GM23338 (cell line): ENCODE data around the gene SYPL1. TPM values are rescaled to one million over a fixed set of nuclear protein-coding genes. Genes with fewer than 3 reads are reported as not detected.

Experiments
- ATAC-seq: fragments of 200-7000 bp; cut with Tn5 transposase; 3 replicates; pipeline ENCODE4 v1.9.1; 2020
- DNase-seq: peaks from one replicate; pipeline ENCODE4 v3.0.0-alpha.2; 2015; ENCODE audit warnings: low spot score
- H2AFZ ChIP-seq: fragments of 200-600 bp; sonication (generic); 2 replicates; pipeline ENCODE4 v1.8.0; 2016; ENCODE audit warnings: antibody characterized with exemption, mild to moderate bottlenecking, moderate library complexity
- H3F3A ChIP-seq: fragments of 200-600 bp; sonication (generic); replicated peaks from 2 replicates; pipeline ENCODE4 v1.8.0; 2017; ENCODE audit warnings: antibody characterized with exemption, mixed run types, low read depth
- H3K27ac ChIP-seq: fragments of 200-600 bp; sonication (generic); 2 replicates; pipeline ENCODE4 v1.6.1; 2016; ENCODE audit warnings: low read depth
- H3K27me3 ChIP-seq: fragments of 200-600 bp; sonication (generic); 2 replicates; pipeline ENCODE4 v1.8.0; 2016; ENCODE audit warnings: mild to moderate bottlenecking, mixed run types, moderate library complexity; ENCODE audit not compliant: insufficient read depth
- H3K36me3 ChIP-seq: fragments of 200-600 bp; sonication (generic); 2 replicates; pipeline ENCODE4 v1.8.0; 2016; ENCODE audit warnings: mild to moderate bottlenecking; ENCODE audit not compliant: insufficient read depth
- H3K4me1 ChIP-seq: fragments of 200-600 bp; sonication (generic); 2 replicates; pipeline ENCODE4 v1.8.0; 2016; ENCODE audit warnings: mild to moderate bottlenecking, moderate library complexity; ENCODE audit not compliant: insufficient read depth
- H3K4me2 ChIP-seq: fragments of 200-600 bp; sonication (generic); 2 replicates; pipeline ENCODE4 v1.7.1; 2017; ENCODE audit warnings: mixed run types
- H3K4me3 ChIP-seq: fragments of 200-600 bp; sonication (generic); 2 replicates; pipeline ENCODE4 v1.6.1; 2016; ENCODE audit warnings: mixed run types
- H3K79me2 ChIP-seq: fragments of 200-600 bp; sonication (generic); replicated peaks from 2 replicates; pipeline ENCODE4 v1.8.0; 2017; ENCODE audit warnings: mild to moderate bottlenecking; ENCODE audit not compliant: insufficient read depth
- H3K9me2 ChIP-seq: fragments of 200-600 bp; sonication (generic); 2 replicates; pipeline ENCODE4 v1.8.0; 2017; ENCODE audit not compliant: insufficient read depth
- H4K20me1 ChIP-seq: fragments of 200-600 bp; sonication (generic); replicated peaks from 2 replicates; pipeline ENCODE4 v1.8.0; 2017; ENCODE audit warnings: mild to moderate bottlenecking; ENCODE audit not compliant: insufficient read depth
- H3K27ac Mint-ChIP-seq: 2 replicates; pipeline ENCODE4 v1.8.0; 2020; ENCODE audit warnings: inconsistent platforms, mild to moderate bottlenecking, moderate library complexity, mixed read lengths
- H3K27me3 Mint-ChIP-seq: 3 replicates; pipeline ENCODE4 v1.8.0; 2022; ENCODE audit warnings: low read depth, mild to moderate bottlenecking, moderate library complexity, mixed read lengths, inconsistent platforms; ENCODE audit not compliant: insufficient read depth, poor library complexity
- H3K36me3 Mint-ChIP-seq: 3 replicates; pipeline ENCODE4 v1.8.0; 2021; ENCODE audit warnings: low read depth, mild to moderate bottlenecking, inconsistent platforms, moderate library complexity, mixed read lengths
- H3K4me1 Mint-ChIP-seq: 3 replicates; pipeline ENCODE4 v1.8.0; 2020; ENCODE audit warnings: mild to moderate bottlenecking, inconsistent platforms, mixed read lengths
- H3K4me3 Mint-ChIP-seq: 3 replicates; pipeline ENCODE4 v1.8.0; 2021; ENCODE audit warnings: moderate library complexity, mild to moderate bottlenecking, inconsistent platforms, mixed read lengths
- H3K9me3 Mint-ChIP-seq: 3 replicates; pipeline ENCODE4 v1.8.0; 2020; ENCODE audit warnings: moderate library complexity, mild to moderate bottlenecking, inconsistent platforms, mixed read lengths
- CREB1 ChIP-seq: fragments of 250-450 bp; sonication (Bioruptor Pico); IDR thresholded peaks from 2 replicates; pipeline ENCODE4 v1.5.0; 2020; ENCODE audit warnings: low read depth, mild to moderate bottlenecking, moderate library complexity
- EZH2 ChIP-seq: fragments of 200-600 bp; sonication (generic); IDR thresholded peaks from one replicate; pipeline ENCODE4 v1.8.0; 2017; ENCODE audit warnings: antibody characterized with exemption, mild to moderate bottlenecking, low read depth; ENCODE audit not compliant: unreplicated experiment
- JUNB ChIP-seq: IDR thresholded peaks from one replicate; pipeline ENCODE4 v1.6.1; 2016; ENCODE audit warnings: antibody characterized with exemption; ENCODE audit not compliant: unreplicated experiment
- NANOG ChIP-seq: IDR thresholded peaks from 2 replicates; pipeline ENCODE4 v1.6.1; 2016; ENCODE audit warnings: antibody characterized with exemption, borderline replicate concordance
- REST ChIP-seq: IDR thresholded peaks from one replicate; pipeline ENCODE4 v1.6.1; 2018; ENCODE audit warnings: antibody characterized with exemption; ENCODE audit not compliant: unreplicated experiment
- STAT1 ChIP-seq: IDR thresholded peaks from one replicate; pipeline ENCODE4 v1.6.1; 2016; ENCODE audit warnings: antibody characterized with exemption; ENCODE audit not compliant: unreplicated experiment
- ZNF114 ChIP-seq: fragments of 250-450 bp; sonication (Bioruptor Pico); IDR thresholded peaks from 2 replicates; pipeline ENCODE4 v1.5.0; 2020; ENCODE audit warnings: mild to moderate bottlenecking, moderate library complexity
- ZNF331 ChIP-seq: fragments of 250-450 bp; sonication (Bioruptor Pico); IDR thresholded peaks from 2 replicates; pipeline ENCODE4 v1.5.0; 2020; ENCODE audit warnings: low read depth, mild to moderate bottlenecking, moderate library complexity
- polyA plus RNA-seq: library from polyadenylated mRNA; unstranded; fragments of >200 nt; fragmentation: Nextera tagmentation; extraction: Ambion mirVana; gene quantifications from 2 replicates; pipeline ENCODE4 v1.2.1, GENCODE V29; 2016
- total RNA-seq: library from RNA; depleted of rRNA; stranded (reverse); fragments of >200 nt; shearing (Covaris generic); gene quantifications from 2 replicates; pipeline ENCODE4 v1.2.3, GENCODE V29; 2014
- TF ChIP-seq, protein P1 (sequence below): fragments of 250-450 bp; sonication (Bioruptor Pico); IDR thresholded peaks from 2 replicates; pipeline ENCODE4 v1.5.0; 2020; ENCODE audit warnings: mild to moderate bottlenecking, moderate library complexity

SYPL1 gene
- total and polyA plus RNA-seq, 2 experiments from 2014 or later = 39.3 to 52.7 TPM

GRCh38 chr7:106061301-106061979 is 50.7 kb downstream of the SYPL1 start:
- Mint-ChIP-seq H3K36me3 (peaks cover 4% of the 10 kb centered on the region), H3K4me1 (peaks cover 17% of the 10 kb centered on the region), H3K27ac (no peak overlapping the region), H3K4me3 (no peak overlapping the region), H3K9me3 (peaks cover 12% of the 10 kb centered on the region), H3K27me3 (peaks cover 8% of the 10 kb centered on the region)
- Histone ChIP-seq H3K27ac (no peak overlapping the region), H3K4me1 (peaks cover 9% of the 10 kb centered on the region), H3K4me3 (no peak overlapping the region), H3F3A (no peaks in the 10 kb centered on the region), H3K9me2 (no peaks in the 10 kb centered on the region), H2AFZ (no peak overlapping the region; the same call in 1 of the 2 replicates), H3K27me3 (no peaks in the 10 kb centered on the region), H4K20me1 (no peaks in the 10 kb centered on the region), H3K36me3 (no peaks in the 10 kb centered on the region), H3K79me2 (no peaks in the 10 kb centered on the region), H3K4me2 (no peak overlapping the region)
- no peak for DNase-seq
- no peak for TF ChIP-seq EZH2
- no peak for ATAC-seq

DNA sequence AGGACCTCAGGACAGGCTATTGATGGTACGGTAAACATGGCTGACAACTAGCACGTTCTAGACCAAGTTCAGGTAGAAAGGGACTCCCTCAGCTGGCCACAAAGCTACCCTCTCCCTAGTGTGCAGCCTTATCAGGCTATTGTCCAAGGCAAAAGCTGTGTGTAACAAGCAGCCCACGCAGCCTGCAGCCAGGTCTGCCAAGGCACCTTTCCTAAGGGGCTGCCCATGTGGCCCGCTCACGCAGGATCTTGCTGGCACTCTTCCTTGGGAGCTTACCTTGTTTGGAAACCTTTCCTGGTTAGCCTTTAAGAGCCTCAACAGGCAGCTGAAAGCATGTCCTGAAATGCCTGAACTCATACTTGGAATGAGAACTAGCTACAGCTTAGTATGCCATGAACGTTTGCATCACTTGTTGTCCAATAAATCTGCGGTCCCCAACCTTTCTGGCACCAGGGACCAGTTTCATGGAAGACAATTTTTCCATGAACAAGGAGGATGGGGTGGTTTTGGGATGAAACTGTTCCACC is 51.7 kb downstream of the SYPL1 start:
- H3K36me3 ChIP-seq = no peaks in the 10 kb centered on the region
- peaks cover 15% of the 10 kb centered on the region for H3K9me3 Mint-ChIP-seq
- H3K9me2 ChIP-seq = peaks cover 2% of the 10 kb centered on the region; the same call in 1 of the 2 replicates
- H3F3A ChIP-seq = no peaks in the 10 kb centered on the region
- H3K4me1 ChIP-seq = peaks cover 5% of the 10 kb centered on the region; the same call in 1 of the 2 replicates
- H3K27ac ChIP-seq = no peak overlapping the region
- H3K27ac Mint-ChIP-seq = no peak overlapping the region
- no peaks in the 10 kb centered on the region for H3K27me3 ChIP-seq
- H4K20me1 ChIP-seq = no peaks in the 10 kb centered on the region
- no peak overlapping the region for H2AFZ ChIP-seq
- no peak for DNase-seq
- H3K4me2 ChIP-seq = no peak overlapping the region
- ATAC-seq = no peak
- no peak overlapping the region for H3K4me3 Mint-ChIP-seq
- no peak overlapping the region for H3K4me3 ChIP-seq
- TF ChIP-seq STAT1 = no peak
- no peak for TF ChIP-seq NANOG
- TF ChIP-seq ZNF114 (CRISPR knock-in tag) = no peak
- no peak for TF ChIP-seq ZNF331
- TF ChIP-seq CREB1 = no peak
- TF ChIP-seq, protein P1, sequence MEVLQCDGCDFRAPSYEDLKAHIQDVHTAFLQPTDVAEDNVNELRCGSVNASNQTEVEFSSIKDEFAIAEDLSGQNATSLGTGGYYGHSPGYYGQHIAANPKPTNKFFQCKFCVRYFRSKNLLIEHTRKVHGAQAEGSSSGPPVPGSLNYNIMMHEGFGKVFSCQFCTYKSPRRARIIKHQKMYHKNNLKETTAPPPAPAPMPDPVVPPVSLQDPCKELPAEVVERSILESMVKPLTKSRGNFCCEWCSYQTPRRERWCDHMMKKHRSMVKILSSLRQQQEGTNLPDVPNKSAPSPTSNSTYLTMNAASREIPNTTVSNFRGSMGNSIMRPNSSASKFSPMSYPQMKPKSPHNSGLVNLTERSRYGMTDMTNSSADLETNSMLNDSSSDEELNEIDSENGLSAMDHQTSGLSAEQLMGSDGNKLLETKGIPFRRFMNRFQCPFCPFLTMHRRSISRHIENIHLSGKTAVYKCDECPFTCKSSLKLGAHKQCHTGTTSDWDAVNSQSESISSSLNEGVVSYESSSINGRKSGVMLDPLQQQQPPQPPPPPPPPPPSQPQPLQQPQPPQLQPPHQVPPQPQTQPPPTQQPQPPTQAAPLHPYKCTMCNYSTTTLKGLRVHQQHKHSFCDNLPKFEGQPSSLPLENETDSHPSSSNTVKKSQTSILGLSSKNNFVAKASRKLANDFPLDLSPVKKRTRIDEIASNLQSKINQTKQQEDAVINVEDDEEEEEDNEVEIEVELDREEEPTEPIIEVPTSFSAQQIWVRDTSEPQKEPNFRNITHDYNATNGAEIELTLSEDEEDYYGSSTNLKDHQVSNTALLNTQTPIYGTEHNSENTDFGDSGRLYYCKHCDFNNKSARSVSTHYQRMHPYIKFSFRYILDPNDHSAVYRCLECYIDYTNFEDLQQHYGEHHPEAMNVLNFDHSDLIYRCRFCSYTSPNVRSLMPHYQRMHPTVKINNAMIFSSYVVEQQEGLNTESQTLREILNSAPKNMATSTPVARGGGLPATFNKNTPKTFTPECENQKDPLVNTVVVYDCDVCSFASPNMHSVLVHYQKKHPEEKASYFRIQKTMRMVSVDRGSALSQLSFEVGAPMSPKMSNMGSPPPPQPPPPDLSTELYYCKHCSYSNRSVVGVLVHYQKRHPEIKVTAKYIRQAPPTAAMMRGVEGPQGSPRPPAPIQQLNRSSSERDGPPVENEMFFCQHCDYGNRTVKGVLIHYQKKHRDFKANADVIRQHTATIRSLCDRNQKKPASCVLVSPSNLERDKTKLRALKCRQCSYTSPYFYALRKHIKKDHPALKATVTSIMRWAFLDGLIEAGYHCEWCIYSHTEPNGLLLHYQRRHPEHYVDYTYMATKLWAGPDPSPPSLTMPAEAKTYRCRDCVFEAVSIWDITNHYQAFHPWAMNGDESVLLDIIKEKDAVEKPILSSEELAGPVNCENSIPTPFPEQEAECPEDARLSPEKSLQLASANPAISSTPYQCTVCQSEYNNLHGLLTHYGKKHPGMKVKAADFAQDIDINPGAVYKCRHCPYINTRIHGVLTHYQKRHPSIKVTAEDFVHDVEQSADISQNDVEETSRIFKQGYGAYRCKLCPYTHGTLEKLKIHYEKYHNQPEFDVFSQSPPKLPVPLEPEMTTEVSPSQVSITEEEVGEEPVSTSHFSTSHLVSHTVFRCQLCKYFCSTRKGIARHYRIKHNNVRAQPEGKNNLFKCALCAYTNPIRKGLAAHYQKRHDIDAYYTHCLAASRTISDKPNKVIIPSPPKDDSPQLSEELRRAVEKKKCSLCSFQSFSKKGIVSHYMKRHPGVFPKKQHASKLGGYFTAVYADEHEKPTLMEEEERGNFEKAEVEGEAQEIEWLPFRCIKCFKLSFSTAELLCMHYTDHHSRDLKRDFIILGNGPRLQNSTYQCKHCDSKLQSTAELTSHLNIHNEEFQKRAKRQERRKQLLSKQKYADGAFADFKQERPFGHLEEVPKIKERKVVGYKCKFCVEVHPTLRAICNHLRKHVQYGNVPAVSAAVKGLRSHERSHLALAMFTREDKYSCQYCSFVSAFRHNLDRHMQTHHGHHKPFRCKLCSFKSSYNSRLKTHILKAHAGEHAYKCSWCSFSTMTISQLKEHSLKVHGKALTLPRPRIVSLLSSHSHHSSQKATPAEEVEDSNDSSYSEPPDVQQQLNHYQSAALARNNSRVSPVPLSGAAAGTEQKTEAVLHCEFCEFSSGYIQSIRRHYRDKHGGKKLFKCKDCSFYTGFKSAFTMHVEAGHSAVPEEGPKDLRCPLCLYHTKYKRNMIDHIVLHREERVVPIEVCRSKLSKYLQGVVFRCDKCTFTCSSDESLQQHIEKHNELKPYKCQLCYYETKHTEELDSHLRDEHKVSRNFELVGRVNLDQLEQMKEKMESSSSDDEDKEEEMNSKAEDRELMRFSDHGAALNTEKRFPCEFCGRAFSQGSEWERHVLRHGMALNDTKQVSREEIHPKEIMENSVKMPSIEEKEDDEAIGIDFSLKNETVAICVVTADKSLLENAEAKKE (CRISPR knock-in tag) = no peak
- TF ChIP-seq JUNB = no peak
- TF ChIP-seq REST = no peak
- H3K79me2 ChIP-seq = no peaks in the 10 kb centered on the region
- peaks cover 6% of the 10 kb centered on the region for H3K36me3 Mint-ChIP-seq
- peaks cover 14% of the 10 kb centered on the region for H3K4me1 Mint-ChIP-seq
- peaks cover 8% of the 10 kb centered on the region for H3K27me3 Mint-ChIP-seq
